Activated naive CD8-positive, alpha-beta T cell treated with anti-CD3 and anti-CD28 coated beads, Interleukin-2, amount 10 ng/mL, durations not matched to agents 7 days and 5 days (primary cell): ENCODE data around the gene REPS1. TPM values are rescaled to one million over a fixed set of nuclear protein-coding genes. Genes with fewer than 3 reads are reported as not detected.
"Not testable (repeated sequence)": the region's sequence is repeated elsewhere in the genome, so short reads cannot be mapped to it uniquely, and the experiment has no call there.

ENCODE experiments used
- ATAC-seq: fragments of 150-1000 bp; cut with Tn5 transposase; one replicate; pipeline ENCODE4 v1.10.0; 2021; ENCODE audit warnings: low read depth, moderate library complexity
- POLR2A ChIA-PET: fragments of 350-600 bp; sonication (Branson Sonifier 250); formaldehyde crosslinking; loops from one replicate; lab custom pipeline; 2021; ENCODE audit warnings: antibody characterized with exemption; lab: Charles Lee
- DNase-seq: peaks from one replicate; pipeline ENCODE4 v3.0.0; 2021
- H3K27ac Mint-ChIP-seq: one replicate; pipeline ENCODE4 v1.8.0; 2022; ENCODE audit warnings: mild to moderate bottlenecking, mixed read lengths
- H3K27me3 Mint-ChIP-seq: one replicate; pipeline ENCODE4 v1.8.0; 2022; ENCODE audit warnings: mild to moderate bottlenecking, moderate library complexity, mixed read lengths
- H3K36me3 Mint-ChIP-seq: one replicate; pipeline ENCODE4 v1.8.0; 2021; ENCODE audit warnings: mild to moderate bottlenecking, mixed read lengths
- H3K4me1 Mint-ChIP-seq: one replicate; pipeline ENCODE4 v1.8.0; 2021; ENCODE audit warnings: mixed read lengths
- H3K4me3 Mint-ChIP-seq: one replicate; pipeline ENCODE4 v1.8.0; 2022; ENCODE audit warnings: mild to moderate bottlenecking, moderate library complexity, mixed read lengths
- H3K9me3 Mint-ChIP-seq: one replicate; pipeline ENCODE4 v1.8.0; 2021; ENCODE audit warnings: mixed read lengths
- total RNA-seq, 2 experiments: library from RNA; stranded (reverse); gene quantifications; one replicate each; pipeline ENCODE4 v1.2.3, GENCODE V29; 2021

Gene REPS1
- total RNA-seq, 2 experiments from 2014 or later, result 50.5 to 51.3 TPM

DNA sequence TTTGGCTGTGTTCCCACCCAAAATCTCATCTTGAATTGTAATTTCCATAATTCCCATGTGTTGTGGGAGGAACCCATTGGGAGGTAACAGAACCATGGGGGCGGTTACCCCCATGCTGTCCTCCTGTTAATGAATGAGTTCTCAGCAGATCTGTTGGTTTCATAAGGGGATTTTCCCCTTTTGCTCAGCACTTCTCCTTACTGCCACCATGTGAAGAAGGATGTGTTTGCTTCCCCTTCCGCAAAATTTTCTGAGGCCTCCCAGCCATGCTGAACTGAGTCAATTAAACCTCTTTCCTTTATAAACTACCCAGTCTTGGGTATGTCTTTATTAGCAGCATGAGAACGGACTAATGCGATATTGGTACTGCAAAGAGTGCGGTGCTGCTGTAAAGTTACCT lies 4.9 kb upstream of the REPS1 start:
- H3K9me3 Mint-ChIP-seq, result not testable (repeated sequence)

DNA sequence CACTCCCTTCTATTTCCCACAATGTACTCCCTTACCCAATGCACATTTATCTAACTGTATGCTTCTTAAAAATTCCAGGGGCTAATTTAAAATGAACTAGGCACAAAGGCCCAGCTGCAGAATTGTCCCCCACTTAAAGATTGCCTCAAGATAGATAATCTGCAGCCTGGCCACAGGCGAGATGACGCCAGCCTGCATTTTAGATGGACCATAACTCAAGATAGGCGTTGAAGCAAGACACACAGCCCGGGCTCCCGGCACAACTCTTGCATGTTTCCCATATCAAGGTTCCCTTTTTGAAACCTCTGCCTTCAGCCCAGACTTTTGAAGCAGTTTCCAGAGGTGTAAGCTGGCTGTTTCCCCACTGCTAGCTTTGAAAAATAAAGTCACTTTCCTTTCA lies 3.2 kb upstream of the REPS1 start:
- Mint-ChIP-seq H3K4me1 (peaks cover 14% of the 10 kb centered on the region), H3K9me3 (no peaks in the 10 kb centered on the region), H3K27me3 (peaks cover 3% of the 10 kb centered on the region), H3K4me3 (no peak overlapping the region), H3K27ac (no peak overlapping the region), H3K36me3 (no peaks in the 10 kb centered on the region)
- DNase-seq (no peak), ATAC-seq (no peak)
- POLR2A ChIA-PET, result no interaction called here

More for the DNA sequence above, 4.9 kb upstream of the REPS1 start:
- H3K4me3 Mint-ChIP-seq, POLR2A ChIA-PET, H3K27ac Mint-ChIP-seq, DNase-seq, H3K36me3 Mint-ChIP-seq, H3K4me1 Mint-ChIP-seq, H3K27me3 Mint-ChIP-seq, ATAC-seq: not testable (repeated sequence)

DNA sequence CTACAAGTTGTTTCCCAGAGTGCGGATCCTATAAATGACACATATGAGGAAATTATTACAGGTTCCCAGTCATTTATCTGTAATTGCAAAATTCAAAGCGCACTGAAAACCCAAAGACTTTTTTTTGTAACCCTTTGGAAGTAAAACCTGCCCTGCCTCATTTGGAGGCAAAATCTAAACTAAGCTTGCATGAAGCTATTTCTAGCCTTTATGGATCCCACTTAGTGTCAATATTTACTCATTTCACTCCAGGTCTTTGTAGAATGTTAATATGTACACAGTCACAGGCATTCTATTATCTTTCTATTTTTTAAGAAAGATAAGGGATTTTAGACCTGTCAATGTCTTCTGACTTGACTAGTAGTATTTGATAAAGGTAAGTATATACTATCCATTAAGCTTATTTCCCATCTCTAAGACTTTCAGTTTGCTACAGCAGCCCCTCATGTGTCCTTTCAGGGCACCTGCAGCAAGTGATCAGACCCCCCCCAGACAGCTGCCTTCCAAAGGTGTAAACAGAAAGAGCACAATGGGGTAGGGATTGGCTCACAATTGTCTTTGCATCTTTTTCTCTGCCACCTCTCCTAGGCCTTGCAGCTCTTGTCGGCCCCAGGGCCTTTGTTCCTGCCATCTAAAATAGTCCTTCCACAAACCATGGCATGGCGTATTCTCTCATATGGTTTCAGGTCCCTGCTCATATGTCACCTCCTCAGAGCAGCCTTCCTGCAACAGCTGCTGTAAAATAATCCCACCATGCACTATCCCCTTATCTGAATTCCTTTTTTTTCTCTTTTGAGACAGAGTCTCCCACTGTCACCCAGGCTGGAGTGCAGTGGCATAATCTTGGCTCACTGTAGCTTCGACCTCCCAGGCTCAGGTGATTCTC lies 1.3 kb upstream of the REPS1 start:
- Mint-ChIP-seq H3K4me1 (peaks cover 20% of the 10 kb centered on the region), H3K4me3 (no peak overlapping the region), H3K9me3 (no peaks in the 10 kb centered on the region), H3K27ac (peak overlapping the region; percentile 18), H3K27me3 (peaks cover 3% of the 10 kb centered on the region), H3K36me3 (no peaks in the 10 kb centered on the region)
- POLR2A ChIA-PET, result interaction anchor here (0.5 to 5.0 kb wide), 4 partner anchors 38 to 385 kb away, joined by 4 to 26 read pairs (median 7); partner anchors contain the start of genes ABRACL and CITED2
- ATAC-seq (no peak), DNase-seq (no peak)

GRCh38 chr6:138988469-138988834 lies 399 bp upstream of the REPS1 start:
- POLR2A ChIA-PET, result interaction anchor here (0.5 to 5.0 kb wide), 5 partner anchors 33 to 386 kb away, joined by 3 to 26 read pairs (median 5); partner anchors contain the start of genes ABRACL and CITED2
- Mint-ChIP-seq H3K36me3 (no peaks in the 10 kb centered on the region), H3K27ac (peak overlapping the region; percentile 93), H3K4me3 (peak overlapping the region; percentile 89), H3K27me3 (peaks cover 3% of the 10 kb centered on the region), H3K4me1 (peaks cover 20% of the 10 kb centered on the region), H3K9me3 (no peaks in the 10 kb centered on the region)
- ATAC-seq (peak; percentile 2), DNase-seq (no peak)

DNA sequence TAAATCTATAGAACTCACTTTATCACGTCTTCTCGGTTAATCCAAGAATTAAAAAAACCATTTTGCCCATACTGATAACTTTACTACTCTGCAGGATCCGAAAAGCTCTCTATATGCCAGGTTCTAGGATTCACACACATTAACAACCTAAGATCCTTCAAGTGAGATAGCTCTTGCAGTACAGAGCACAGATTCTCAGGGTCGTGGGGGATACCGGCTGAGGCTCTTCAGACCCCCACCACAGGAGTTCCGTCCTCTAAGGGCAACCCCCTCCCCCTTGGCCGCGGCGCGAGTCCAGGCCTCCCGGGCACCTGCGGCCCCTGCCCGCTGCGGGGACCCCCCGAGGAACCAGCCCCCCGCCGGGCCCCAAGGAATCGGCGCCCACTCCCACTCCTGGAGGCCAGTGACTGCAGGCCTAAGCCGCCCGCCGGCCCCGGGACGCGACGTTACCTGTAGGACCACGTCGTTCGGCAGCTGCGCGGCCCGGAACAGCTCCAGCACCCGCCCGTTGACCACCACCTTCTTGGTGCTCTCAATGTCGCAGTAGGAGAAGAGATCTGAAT lies 892 bp downstream of the REPS1 start:
- no peak for ATAC-seq
- Mint-ChIP-seq H3K4me3 (peak overlapping the region; percentile 82), H3K36me3 (no peaks in the 10 kb centered on the region), H3K9me3 (no peaks in the 10 kb centered on the region), H3K27ac (peak overlapping the region; percentile 78), H3K4me1 (peaks cover 20% of the 10 kb centered on the region), H3K27me3 (no peaks in the 10 kb centered on the region)
- DNase-seq, result no peak
- POLR2A ChIA-PET, result interaction anchor here (1.1 to 5.0 kb wide), 6 partner anchors 40 to 1767 kb away, joined by 3 to 26 read pairs (median 6); partner anchors contain the start of genes ABRACL, CCDC28A and CITED2

GRCh38 chr6:138986578-138986977 lies 1.5 kb downstream of the REPS1 start:
- H3K27me3 Mint-ChIP-seq, result no peaks in the 10 kb centered on the region
- H3K4me1 Mint-ChIP-seq, result peaks cover 22% of the 10 kb centered on the region
- peak overlapping the region; percentile 82 for H3K4me3 Mint-ChIP-seq
- DNase-seq, result no peak
- no peak for ATAC-seq
- H3K27ac Mint-ChIP-seq, result peak overlapping the region; percentile 7
- H3K9me3 Mint-ChIP-seq, result no peaks in the 10 kb centered on the region
- no peaks in the 10 kb centered on the region for H3K36me3 Mint-ChIP-seq
- POLR2A ChIA-PET, result interaction anchor here (0.7 to 5.0 kb wide), 7 partner anchors 29 to 1766 kb away, joined by 3 to 26 read pairs (median 3); partner anchors contain the start of genes ABRACL, CCDC28A and CITED2

DNA sequence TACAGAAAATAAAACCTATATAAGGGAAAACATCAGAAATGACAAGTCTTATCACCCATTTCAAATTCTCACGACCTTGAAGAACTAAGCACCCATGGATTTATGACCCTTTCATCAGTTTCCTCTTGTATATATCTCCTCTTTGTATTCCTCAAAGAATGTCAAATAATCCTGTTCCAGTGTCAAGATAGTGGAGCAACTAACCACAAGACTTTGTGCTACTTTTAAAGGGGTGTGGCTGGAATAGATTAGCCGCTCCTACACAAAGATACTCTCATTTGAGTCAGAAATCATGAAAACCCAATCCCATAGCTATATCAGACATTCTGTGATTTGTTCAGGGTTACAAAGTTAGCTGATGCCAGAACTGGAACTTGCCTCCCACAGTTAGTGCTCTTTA lies 6.6 kb downstream of the REPS1 start:
- POLR2A ChIA-PET, result no interaction called here
- H3K27ac Mint-ChIP-seq, result no peak overlapping the region
- no peaks in the 10 kb centered on the region for H3K9me3 Mint-ChIP-seq
- ATAC-seq (no peak), DNase-seq (no peak)
- H3K36me3 Mint-ChIP-seq, result peaks cover 3% of the 10 kb centered on the region
- no peaks in the 10 kb centered on the region for H3K27me3 Mint-ChIP-seq
- H3K4me3 Mint-ChIP-seq, result no peak overlapping the region
- peaks cover 23% of the 10 kb centered on the region for H3K4me1 Mint-ChIP-seq

DNA sequence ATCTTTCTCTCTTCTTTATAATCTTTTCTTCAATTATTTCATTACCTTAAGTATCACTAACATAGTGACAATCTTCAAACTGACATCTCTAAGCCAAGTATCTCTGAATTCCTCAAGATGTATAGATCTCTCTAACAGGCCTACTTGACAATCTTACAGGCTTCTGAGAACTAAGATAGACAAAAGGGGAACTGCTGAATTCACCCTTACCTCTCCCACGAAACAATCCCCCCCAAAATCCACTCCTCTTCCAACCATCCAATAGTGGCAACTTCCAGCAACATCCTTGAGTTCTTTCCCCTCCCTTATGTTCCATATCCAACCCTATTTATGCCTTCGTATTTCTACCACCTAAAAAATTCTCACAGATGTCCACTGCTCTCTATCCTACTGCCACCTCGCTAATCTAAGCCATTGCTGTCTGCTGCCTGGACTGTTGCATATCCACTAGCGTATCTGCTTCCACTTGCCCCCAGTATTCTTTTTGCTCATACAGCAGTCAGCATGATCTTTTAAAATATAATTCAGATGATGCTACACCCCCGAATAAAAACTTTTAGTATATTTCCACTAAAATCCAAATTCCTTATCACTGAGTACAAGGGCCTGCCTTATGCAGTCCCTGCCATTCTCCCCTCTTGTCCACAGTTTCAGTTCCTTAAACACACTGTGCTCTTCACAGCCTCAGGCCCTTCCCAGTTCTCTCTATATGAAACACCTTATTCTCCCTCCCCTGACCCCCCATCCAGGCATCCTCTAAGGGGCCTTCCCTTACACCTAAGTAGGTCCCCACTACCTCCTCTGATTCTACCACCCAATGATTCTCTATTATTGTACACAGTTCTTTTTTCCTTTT lies 8.0 kb downstream of the REPS1 start:
- Mint-ChIP-seq H3K4me3 (no peak overlapping the region), H3K4me1 (peaks cover 18% of the 10 kb centered on the region), H3K9me3 (no peaks in the 10 kb centered on the region), H3K27me3 (no peaks in the 10 kb centered on the region), H3K36me3 (peaks cover 6% of the 10 kb centered on the region), H3K27ac (no peak overlapping the region)
- DNase-seq, result no peak
- ATAC-seq, result no peak
- POLR2A ChIA-PET, result no interaction called here

DNA sequence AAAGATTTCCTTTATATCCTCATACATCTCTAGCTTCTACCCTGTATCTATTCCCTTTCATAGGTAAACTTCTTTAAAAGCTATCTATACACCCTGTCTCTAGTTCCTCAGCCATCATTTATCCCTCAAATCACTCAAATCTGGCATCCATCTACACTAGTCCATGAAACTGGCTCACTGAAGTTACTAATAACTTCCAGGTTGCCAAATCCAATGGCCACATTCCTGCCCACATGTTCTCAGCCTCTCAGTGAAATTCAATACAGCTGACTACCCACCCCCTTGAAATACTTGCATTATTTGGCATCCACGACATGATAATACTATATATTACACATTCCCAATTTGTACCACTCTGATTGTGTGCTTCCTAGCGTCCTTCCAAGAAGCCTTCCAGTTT lies 8.7 kb downstream of the REPS1 start:
- peaks cover 8% of the 10 kb centered on the region for H3K36me3 Mint-ChIP-seq
- no peak overlapping the region for H3K27ac Mint-ChIP-seq
- POLR2A ChIA-PET, result no interaction called here
- H3K4me1 Mint-ChIP-seq, result peaks cover 20% of the 10 kb centered on the region
- H3K9me3 Mint-ChIP-seq, result no peaks in the 10 kb centered on the region
- no peaks in the 10 kb centered on the region for H3K27me3 Mint-ChIP-seq
- ATAC-seq, result no peak
- no peak overlapping the region for H3K4me3 Mint-ChIP-seq
- no peak for DNase-seq

- H3K4me3 Mint-ChIP-seq, result no peak overlapping the region
Measured at GRCh38 chr6:138978229-138978628, 9.8 kb downstream of the REPS1 start.

DNA sequence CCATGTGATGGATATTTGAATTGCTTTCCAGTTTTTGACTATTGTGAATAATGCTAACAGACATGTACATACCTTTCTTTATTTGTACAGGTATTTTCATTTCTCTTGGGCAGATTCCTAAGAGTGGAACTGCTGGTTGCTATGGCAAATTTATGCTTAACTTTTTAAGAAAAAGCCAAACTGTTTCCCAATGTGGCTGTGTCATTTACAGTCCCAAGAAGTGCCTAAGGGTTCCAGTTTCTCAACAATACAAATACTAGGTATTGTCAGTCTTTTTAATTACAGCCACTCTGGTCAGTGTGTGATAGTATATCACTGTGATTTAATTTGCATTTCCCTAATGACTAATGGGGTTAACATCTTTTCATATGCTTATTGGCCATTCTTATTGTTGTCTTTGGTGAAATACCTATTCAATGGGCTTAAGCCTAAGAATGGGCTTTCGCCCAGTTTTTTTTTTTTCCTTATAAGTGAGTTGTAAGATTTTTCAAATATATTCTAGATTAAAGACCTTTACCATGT lies 10.3 kb downstream of the REPS1 start:
- Mint-ChIP-seq H3K36me3 (peaks cover 8% of the 10 kb centered on the region), H3K27me3 (no peaks in the 10 kb centered on the region), H3K4me1 (peaks cover 23% of the 10 kb centered on the region), H3K4me3 (no peak overlapping the region), H3K27ac (no peak overlapping the region), H3K9me3 (no peaks in the 10 kb centered on the region)
- POLR2A ChIA-PET, result no interaction called here
- DNase-seq (no peak), ATAC-seq (no peak)

More at GRCh38 chr6:138978229-138978628, 9.8 kb downstream of the REPS1 start:
- POLR2A ChIA-PET, result no interaction called here
- ATAC-seq, result no peak
- Mint-ChIP-seq H3K4me1 (peaks cover 20% of the 10 kb centered on the region), H3K36me3 (peaks cover 8% of the 10 kb centered on the region), H3K27ac (no peak overlapping the region), H3K9me3 (no peaks in the 10 kb centered on the region), H3K27me3 (no peaks in the 10 kb centered on the region)
- no peak for DNase-seq

GRCh38 chr6:138977242-138977641 lies 10.8 kb downstream of the REPS1 start:
- peaks cover 8% of the 10 kb centered on the region for H3K36me3 Mint-ChIP-seq
- DNase-seq (no peak), ATAC-seq (no peak)
- POLR2A ChIA-PET, result no interaction called here
- no peaks in the 10 kb centered on the region for H3K27me3 Mint-ChIP-seq
- no peaks in the 10 kb centered on the region for H3K9me3 Mint-ChIP-seq
- no peak overlapping the region for H3K27ac Mint-ChIP-seq
- H3K4me1 Mint-ChIP-seq, result peaks cover 23% of the 10 kb centered on the region
- no peak overlapping the region for H3K4me3 Mint-ChIP-seq

- Mint-ChIP-seq H3K9me3 (no peaks in the 10 kb centered on the region), H3K27me3 (no peaks in the 10 kb centered on the region), H3K4me1 (peaks cover 33% of the 10 kb centered on the region), H3K4me3 (no peak overlapping the region), H3K36me3 (peaks cover 8% of the 10 kb centered on the region), H3K27ac (no peak overlapping the region)
- no peak for DNase-seq
- no peak for ATAC-seq
- POLR2A ChIA-PET, result no interaction called here
Measured at GRCh38 chr6:138975815-138976214, 12.2 kb downstream of the REPS1 start.
